HG03558 (cell line): ENCODE data around the gene SYTL2.

Experiments
- ATAC-seq: cut with Tn5 transposase; IDR thresholded peaks from one replicate; pipeline ENCODE4 v1.9.1; 2021; ENCODE audit warnings: moderate number of reproducible peaks; ENCODE audit not compliant: unreplicated experiment; ENCODE audit errors: extremely low read depth

The SYTL2 gene

GRCh38 chr11:85828640-85828978 lies 17.7 kb upstream of the SYTL2 start:
- no peak for ATAC-seq

- no peak for ATAC-seq
Observed at GRCh38 chr11:85827748-85828639, 17.1 kb upstream of the SYTL2 start.

- ATAC-seq = no peak
Observed at GRCh38 chr11:85826116-85826855, 15.3 kb upstream of the SYTL2 start.

DNA sequence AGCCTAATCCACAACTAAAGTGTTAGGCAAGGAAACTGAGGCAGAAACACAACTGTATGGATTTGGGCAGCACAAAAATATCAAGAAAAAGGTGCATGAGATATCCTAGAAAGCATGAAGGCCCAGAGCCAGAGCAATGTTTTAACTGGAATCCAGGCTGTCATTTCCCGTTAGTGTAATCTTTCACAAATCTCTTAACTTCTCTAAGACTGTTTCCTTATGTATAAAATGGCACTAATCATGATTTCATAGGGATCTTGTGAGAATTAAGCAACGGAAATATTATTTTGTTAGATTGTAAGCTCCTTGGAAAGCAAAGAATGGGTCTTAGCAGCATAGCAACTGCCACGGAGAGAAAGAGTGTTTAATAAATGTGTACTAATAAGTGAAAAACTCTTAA lies 14.7 kb upstream of the SYTL2 start:
- no peak for ATAC-seq

GRCh38 chr11:85823816-85824215 lies 12.9 kb upstream of the SYTL2 start:
- no peak for ATAC-seq

DNA sequence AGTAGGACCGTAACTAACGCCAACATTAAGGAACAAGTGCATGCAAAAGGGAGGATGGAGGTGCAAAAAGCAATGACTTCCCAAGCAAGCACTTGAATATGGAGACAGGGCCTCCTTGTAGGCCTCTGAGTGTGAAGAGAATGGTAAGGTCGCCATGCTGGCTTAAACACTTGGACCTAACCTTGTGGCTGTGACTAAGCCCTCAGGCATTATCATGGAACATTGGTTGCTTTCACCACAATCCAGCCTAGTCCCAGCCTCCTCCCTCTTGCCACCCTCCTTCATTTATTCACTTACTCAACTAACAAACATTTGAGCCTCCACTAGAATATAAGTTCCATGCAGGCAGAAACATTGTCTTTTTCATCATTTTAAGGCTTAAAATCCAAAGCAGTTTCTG lies 11.9 kb upstream of the SYTL2 start:
- no peak for ATAC-seq

DNA sequence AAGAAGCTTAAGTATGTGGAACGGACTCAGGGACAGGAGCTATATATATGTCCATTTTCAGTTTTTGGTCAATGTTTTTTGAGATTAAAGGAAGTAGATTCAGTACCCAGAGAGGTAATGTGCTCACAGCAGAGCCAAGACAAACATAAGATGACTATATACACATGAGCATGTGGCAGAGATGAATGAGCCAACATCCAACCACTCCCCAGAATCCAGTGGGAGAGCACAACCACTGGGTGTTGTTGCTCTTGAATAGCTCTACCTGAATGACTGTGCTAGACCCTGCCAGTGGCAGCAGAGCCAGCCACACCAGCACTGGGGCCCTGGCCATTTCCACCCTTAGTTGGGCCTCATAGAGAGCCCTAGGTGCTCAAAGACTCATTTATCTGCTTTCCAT lies 10.7 kb upstream of the SYTL2 start:
- ATAC-seq = no peak

DNA sequence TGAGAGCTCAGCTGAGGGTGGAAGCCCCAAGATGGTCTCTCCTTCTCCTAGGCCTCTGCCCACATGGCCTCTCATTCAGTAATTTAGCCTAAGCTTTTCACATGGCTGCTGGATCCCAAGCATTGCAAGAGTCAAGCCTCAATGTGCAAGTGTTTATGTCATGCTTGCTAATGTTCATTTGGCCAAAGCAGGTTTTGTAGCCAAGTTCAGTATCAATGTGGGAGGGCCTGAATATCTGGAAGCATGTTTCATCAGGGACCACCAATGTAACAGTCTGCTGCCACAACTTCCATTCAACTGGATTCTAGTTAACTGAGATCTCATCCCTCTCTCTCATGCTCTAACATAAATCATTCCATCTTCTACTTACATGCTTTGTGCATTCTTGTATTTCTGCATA lies 8.5 kb upstream of the SYTL2 start:
- ATAC-seq = no peak

- ATAC-seq = no peak
Observed at GRCh38 chr11:85815186-85815931, 4.4 kb upstream of the SYTL2 start.

DNA sequence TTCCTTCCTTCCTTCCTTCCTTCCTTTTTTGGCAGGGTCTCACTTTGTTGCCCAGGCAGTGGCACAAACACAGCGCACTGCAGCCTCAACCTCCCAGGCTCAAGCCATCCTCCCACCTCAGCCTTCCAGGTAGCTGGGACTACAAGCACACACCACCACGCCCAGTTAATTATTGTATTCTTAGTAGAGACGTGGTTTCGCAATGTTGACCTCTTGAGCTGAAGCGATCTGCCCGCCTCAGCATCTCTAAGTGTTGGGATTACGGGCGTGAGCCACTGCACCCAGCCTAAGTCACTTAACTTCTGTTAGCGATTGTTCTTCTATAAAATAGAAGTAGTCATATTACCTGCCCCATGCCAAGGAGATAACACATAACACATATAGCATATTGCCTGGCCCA lies 2.8 kb upstream of the SYTL2 start:
- no peak for ATAC-seq

GRCh38 chr11:85811624-85812023 lies 683 bp upstream of the SYTL2 start:
- no peak for ATAC-seq

DNA sequence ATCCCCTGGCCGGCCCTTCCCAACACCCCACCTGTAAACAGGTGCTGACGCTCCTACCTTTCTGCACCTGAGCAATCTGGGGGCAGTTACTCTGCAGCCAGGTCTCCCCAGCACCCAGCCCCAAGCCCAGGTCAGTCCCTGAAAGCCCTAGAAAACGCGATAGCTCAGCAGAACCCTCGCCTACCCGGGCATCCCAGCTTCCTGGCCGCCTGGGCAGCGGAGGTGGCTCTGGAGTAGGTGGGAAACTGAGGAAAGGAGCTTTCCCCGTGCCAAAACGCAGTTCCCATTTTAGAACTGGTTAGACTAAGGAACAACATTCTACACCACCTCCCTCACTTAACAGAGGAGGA lies 445 bp downstream of the SYTL2 start:
- ATAC-seq = no peak

DNA sequence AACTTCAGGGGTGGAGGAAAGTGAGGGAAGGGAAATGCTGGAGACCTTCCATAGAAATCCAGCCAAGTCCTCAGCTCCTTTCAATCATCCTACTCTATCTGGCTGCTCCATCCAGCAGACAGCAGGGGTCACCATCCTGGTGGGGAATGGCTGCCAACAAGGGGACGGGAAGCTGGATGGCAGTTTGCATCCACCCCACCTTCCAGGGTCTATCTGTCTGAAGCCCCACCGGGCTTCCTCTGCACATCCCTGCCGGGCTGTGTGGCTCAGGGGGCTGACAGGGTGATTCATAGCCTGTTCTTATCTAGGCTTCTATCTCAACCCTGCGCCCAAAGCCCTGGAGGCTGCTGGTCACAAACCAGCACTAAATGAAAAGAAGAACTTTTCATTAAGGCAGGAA lies 1.1 kb downstream of the SYTL2 start:
- ATAC-seq = no peak

DNA sequence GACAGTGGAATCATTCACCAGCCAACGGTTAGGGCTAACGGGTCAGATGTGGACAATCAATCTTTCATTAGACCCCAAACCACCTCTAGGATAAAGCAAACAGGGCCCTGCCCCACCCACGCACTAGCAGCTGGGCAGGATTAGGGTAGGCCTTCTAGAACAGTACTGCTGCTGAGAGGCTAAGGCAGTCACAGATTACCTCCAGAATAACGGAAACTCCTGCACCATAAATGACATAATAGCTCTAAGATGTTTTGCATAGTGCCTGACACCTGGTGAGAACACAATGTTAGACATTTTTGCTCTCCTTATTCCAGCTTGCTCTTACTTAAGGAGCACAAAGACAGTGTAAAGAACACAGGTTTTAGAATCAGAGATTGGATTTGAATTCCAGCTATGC lies 1.8 kb downstream of the SYTL2 start:
- no peak for ATAC-seq

- ATAC-seq = no peak
Observed at GRCh38 chr11:85806876-85807275, 4.1 kb downstream of the SYTL2 start.

GRCh38 chr11:85806016-85806415 lies 4.9 kb downstream of the SYTL2 start:
- no peak for ATAC-seq

GRCh38 chr11:85805387-85805786 lies 5.6 kb downstream of the SYTL2 start:
- no peak for ATAC-seq

DNA sequence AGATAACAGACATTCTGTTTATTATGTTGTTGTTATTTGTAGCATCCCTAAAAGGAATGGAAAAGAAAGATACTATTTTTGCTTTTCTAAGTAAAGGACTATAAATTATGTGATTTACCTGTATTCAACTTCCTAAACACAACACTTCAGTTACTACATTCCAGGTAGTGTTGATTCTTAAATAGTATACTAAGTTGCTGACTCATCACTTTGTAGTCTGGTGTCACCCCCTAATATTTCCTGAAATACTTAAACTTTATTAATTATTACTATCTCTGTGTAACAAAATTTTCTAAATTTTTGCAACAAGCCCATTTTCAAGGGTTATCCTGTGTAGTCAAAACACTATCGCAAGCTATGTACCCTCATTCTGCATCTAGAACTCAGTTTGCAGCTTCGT lies 7.0 kb downstream of the SYTL2 start:
- no peak for ATAC-seq

DNA sequence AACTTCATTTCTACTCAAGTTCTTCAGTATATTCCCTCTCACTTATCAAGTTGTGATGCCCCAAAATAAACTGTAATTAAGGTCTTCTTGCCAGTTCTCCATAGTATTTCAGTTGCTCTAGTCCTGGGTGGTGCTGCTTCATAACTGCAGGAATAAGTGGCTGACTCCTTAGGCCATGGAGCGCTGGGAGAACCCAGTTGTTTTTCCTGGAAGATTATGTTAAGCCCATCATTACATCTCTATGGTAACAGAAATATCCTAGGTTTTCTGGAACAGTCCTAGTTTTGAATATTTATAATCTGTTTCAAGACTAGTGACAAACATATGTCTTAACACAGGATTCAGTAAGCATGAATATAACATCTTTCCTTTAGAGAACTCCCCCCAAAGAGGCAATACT lies 7.6 kb downstream of the SYTL2 start:
- ATAC-seq = no peak

DNA sequence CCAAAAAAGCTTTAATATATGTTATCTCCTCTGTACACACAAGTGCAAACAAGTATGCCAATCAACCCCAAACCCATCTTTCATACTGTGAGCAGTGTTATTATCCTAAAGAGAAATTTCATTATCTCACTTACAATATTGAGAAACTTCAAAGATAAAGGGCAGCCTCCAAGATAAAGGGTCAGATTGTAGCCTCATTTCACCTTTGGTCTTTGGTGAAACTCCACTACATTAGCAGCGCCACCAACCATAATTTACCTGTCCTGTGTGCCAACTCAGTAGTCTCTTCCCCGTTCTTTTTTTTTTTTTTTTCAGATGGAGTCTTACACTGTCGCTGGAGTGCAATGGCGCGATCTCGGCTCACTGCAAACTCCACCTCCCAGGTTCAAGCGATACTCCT lies 9.4 kb downstream of the SYTL2 start:
- no peak for ATAC-seq
